HCT116 (cell line): ENCODE data around the gene CCND1. TPM values are rescaled to one million over a fixed set of nuclear protein-coding genes. Genes with fewer than 3 reads are reported as not detected.

Experiments used
- ATAC-seq: fragments of 200-7000 bp; cut with Tn5 transposase; 2 replicates; pipeline ENCODE4 v1.9.1; 2020; ENCODE audit warnings: mild to moderate bottlenecking, moderate library complexity
- BruUV-seq: library from RNA; stranded (reverse); fragments of 400-500 nt; replicated peaks from 2 replicates; lab custom pipeline; 2021; lab: Mats Ljungman, UMichigan
- CTCF ChIA-PET: fragments of 300-600 bp; sonication (Branson Sonifier 250); formaldehyde crosslinking; loops from one replicate; lab custom pipeline; 2021; ENCODE audit warnings: antibody characterized with exemption; lab: Charles Lee
- POLR2A ChIA-PET: fragments of 300-600, 350-600 bp; sonication (Branson Sonifier 250); formaldehyde crosslinking; loops from one replicate; lab custom pipeline; 2021; ENCODE audit warnings: antibody characterized with exemption; lab: Charles Lee
- RAD21 ChIA-PET, 2 experiments: fragments of 300-600 bp; sonication (Branson Sonifier 250); formaldehyde crosslinking; loops; one replicate each; lab custom pipeline; 2023; ENCODE audit warnings: low total read pairs in 2 of 2; ENCODE audit not compliant: uncharacterized antibody in 2 of 2, unreplicated experiment in 2 of 2, low non-redundant PET in 1 of 2; lab: Charles Lee
- DNase-seq: peaks from one replicate; pipeline ENCODE4 v3.0.0-alpha.2; 2010; ENCODE audit warnings: low read depth, low spot score
- H2AFZ ChIP-seq: fragments of 200-600 bp; shearing (Covaris generic), sonication (generic); 2 replicates; pipeline ENCODE4 v1.6.1; 2017; ENCODE audit warnings: low read depth, mixed run types, mixed read lengths, antibody characterized with exemption, low read length; ENCODE audit not compliant: poor library complexity, severe bottlenecking
- H3K27ac ChIP-seq: 2 replicates; pipeline ENCODE4 v1.5.1; 2012; ENCODE audit warnings: low read depth, low read length
- H3K27me3 ChIP-seq: fragments of 200-600 bp; sonication (generic); 2 replicates; pipeline ENCODE4 v1.6.1; 2016; ENCODE audit warnings: mixed run types, low read length, mixed read lengths; ENCODE audit not compliant: insufficient read depth
- H3K36me3 ChIP-seq, 2 experiments: fragments of 200-500 bp in 1 of 2; fragments of 200-600 bp in 1 of 2; sonication (Bioruptor generic) in 1 of 2; sonication (generic) in 1 of 2; 2 replicates each; pipeline versions ENCODE4 v1.5.1 to v1.6.1; 2014 to 2016; ENCODE audit warnings: low read length in 2 of 2, inconsistent platforms in 1 of 2, mixed read lengths in 1 of 2, mixed run types in 1 of 2; ENCODE audit not compliant: insufficient read depth in 2 of 2, control insufficient read depth in 1 of 2
- H3K4me1 ChIP-seq, 2 experiments: fragments of 200-600 bp in 1 of 2; sonication (generic) in 1 of 2; 2 replicates each; pipeline versions ENCODE4 v1.5.1 to v1.6.1; 2012 to 2017; ENCODE audit warnings: low read length in 2 of 2, inconsistent platforms in 1 of 2, mild to moderate bottlenecking in 1 of 2, mixed read lengths in 1 of 2, mixed run types in 1 of 2, moderate library complexity in 1 of 2; ENCODE audit not compliant: insufficient read depth in 2 of 2, control insufficient read depth in 1 of 2
- H3K4me2 ChIP-seq: fragments of 200-600 bp; sonication (generic); 2 replicates; pipeline ENCODE4 v1.6.1; 2017; ENCODE audit warnings: mixed run types, low read length, mixed read lengths
- H3K4me3 ChIP-seq, 2 experiments: fragments of 200-600 bp in 1 of 2; sonication (generic) in 1 of 2; replicated peaks in 1 of 2; 2 replicates each; pipeline ENCODE4 v1.5.1; 2011 to 2016; ENCODE audit warnings: low read length in 2 of 2, control low read depth in 1 of 2, low read depth in 1 of 2, mild to moderate bottlenecking in 1 of 2, mixed read lengths in 1 of 2, mixed run types in 1 of 2
- H3K79me2 ChIP-seq: fragments of 200-600 bp; sonication (generic); 2 replicates; pipeline ENCODE4 v1.6.1; 2017; ENCODE audit warnings: mild to moderate bottlenecking, mixed run types, low read length, moderate library complexity, mixed read lengths; ENCODE audit not compliant: insufficient read depth
- H3K9ac ChIP-seq: fragments of 200-600 bp; sonication (generic); 2 replicates; pipeline ENCODE4 v1.6.1; 2016; ENCODE audit warnings: low read length, mixed read lengths
- H3K9me2 ChIP-seq: fragments of 200-600 bp; sonication (generic), shearing (Covaris generic); 2 replicates; pipeline ENCODE4 v1.6.1; 2017; ENCODE audit warnings: mixed run types, mild to moderate bottlenecking, moderate library complexity; ENCODE audit not compliant: insufficient read depth
- H3K9me3 ChIP-seq, 2 experiments: fragments of 200-500 bp in 1 of 2; fragments of 200-600 bp in 1 of 2; sonication (Bioruptor generic) in 1 of 2; sonication (generic) in 1 of 2; 2 replicates each; pipeline ENCODE4 v1.6.1; 2014 to 2017; ENCODE audit warnings: low read length in 2 of 2, mixed read lengths in 2 of 2, inconsistent platforms in 1 of 2, low read depth in 1 of 2, mild to moderate bottlenecking in 1 of 2, mixed run types in 1 of 2, moderate library complexity in 1 of 2; ENCODE audit not compliant: control insufficient read depth in 1 of 2, insufficient read depth in 1 of 2
- H4K20me1 ChIP-seq: fragments of 200-600 bp; sonication (generic), shearing (Covaris generic); 2 replicates; pipeline ENCODE4 v1.6.1; 2017; ENCODE audit warnings: mixed run types, mild to moderate bottlenecking, moderate library complexity; ENCODE audit not compliant: insufficient read depth
- ATF3 ChIP-seq: IDR thresholded peaks from 2 replicates; pipeline ENCODE4 v1.6.1; 2012
- CBX3 ChIP-seq: IDR thresholded peaks from 2 replicates; pipeline ENCODE4 v1.6.1; 2012; ENCODE audit warnings: low read depth
- CEBPB ChIP-seq: IDR thresholded peaks from 2 replicates; pipeline ENCODE4 v1.6.1; 2012; ENCODE audit warnings: low read depth
- EZH2 ChIP-seq: fragments of 200-600 bp; sonication (generic); IDR thresholded peaks from 2 replicates; pipeline ENCODE4 v1.6.1; 2017; ENCODE audit warnings: antibody characterized with exemption, mixed run types
- FOSL1 ChIP-seq: IDR thresholded peaks from 2 replicates; pipeline ENCODE4 v1.6.1; 2012; ENCODE audit warnings: low read depth
- MAX ChIP-seq: IDR thresholded peaks from 2 replicates; pipeline ENCODE4 v1.6.1; 2012
- POLR2A ChIP-seq: IDR thresholded peaks from 2 replicates; pipeline ENCODE4 v1.7.0; 2011; ENCODE audit warnings: borderline replicate concordance; ENCODE audit not compliant: insufficient read depth, insufficient read length; ENCODE audit errors: extremely low read depth
- SIN3A ChIP-seq: IDR thresholded peaks from 2 replicates; pipeline ENCODE4 v1.6.1; 2012; ENCODE audit warnings: low read depth
- SRF ChIP-seq: IDR thresholded peaks from 2 replicates; pipeline ENCODE4 v1.6.1; 2012; ENCODE audit warnings: low read depth
- YY1 ChIP-seq: IDR thresholded peaks from 2 replicates; pipeline ENCODE4 v1.6.1; 2011; ENCODE audit warnings: low read length, low read depth, moderate library complexity, mild to moderate bottlenecking; ENCODE audit not compliant: insufficient replicate concordance; ENCODE audit errors: extremely low read depth
- ZFX ChIP-seq: fragments of 450-650 bp; IDR thresholded peaks from 2 replicates; pipeline ENCODE4 v1.6.1; 2017
- ZNF274 ChIP-seq: fragments of 200-500 bp; sonication (Bioruptor generic); IDR thresholded peaks from 2 replicates; pipeline ENCODE4 v1.6.1; 2014; ENCODE audit warnings: mild to moderate bottlenecking, low read depth, low read length, inconsistent platforms
- intact Hi-C: fragments of 100-400 bp; cut with micrococcal nuclease; formaldehyde crosslinking; loops from 2 replicates; pipeline ENCODE4 v1.10.0; 2022
- total RNA-seq: library from RNA; stranded (reverse); gene quantifications from one replicate; pipeline ENCODE4 v1.2.1, GENCODE V29; 2021; ENCODE audit not compliant: unreplicated experiment
- TF ChIP-seq, protein P1 (sequence below): IDR thresholded peaks from 2 replicates; pipeline ENCODE4 v1.6.1; 2012; ENCODE audit warnings: low read depth

The CCND1 gene
- total RNA-seq, 1 experiment from 2014 or later, result 601 TPM

DNA sequence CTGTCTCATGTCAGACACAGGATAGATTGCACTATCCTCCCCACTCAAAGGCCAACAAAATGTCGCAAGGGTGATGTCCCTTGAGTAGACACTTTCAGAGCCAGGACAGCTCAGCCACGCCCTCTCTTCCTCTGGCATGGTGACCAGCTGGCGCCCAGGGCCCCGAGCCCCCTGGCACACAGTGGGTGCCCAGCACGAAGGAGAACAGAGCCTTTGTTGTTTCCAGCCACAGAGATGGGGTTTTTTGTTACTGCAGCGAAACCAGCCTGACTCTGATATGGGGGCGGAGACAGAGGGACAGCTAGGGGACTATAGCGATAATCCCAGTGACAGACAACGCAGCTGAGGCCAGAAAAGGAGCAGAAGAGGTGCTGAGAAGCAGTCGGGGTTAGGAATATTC is 23.3 kb upstream of the CCND1 start (continued):
- TF ChIP-seq YY1, result no peak

- no peak overlapping the region for H3K27ac ChIP-seq
- H2AFZ ChIP-seq, result no peak overlapping the region
- no peak overlapping the region for H3K4me3 ChIP-seq
- TF ChIP-seq YY1 (no peak), ZFX (no peak)
- DNase-seq, result no peak
- no peaks in the 10 kb centered on the region for H3K79me2 ChIP-seq
- CTCF ChIA-PET, result no interaction called here
- H3K4me1 ChIP-seq, result no peaks in the 10 kb centered on the region
- H3K9me3 ChIP-seq, result no peaks in the 10 kb centered on the region
- H4K20me1 ChIP-seq, result no peaks in the 10 kb centered on the region
- RAD21 ChIA-PET, result no interaction called here
- H3K4me2 ChIP-seq, result no peak overlapping the region
- no peaks in the 10 kb centered on the region for H3K27me3 ChIP-seq
- ATAC-seq, result no peak
- no peaks in the 10 kb centered on the region for H3K36me3 ChIP-seq
- intact Hi-C loops, result no loop called here
- POLR2A ChIA-PET, result no interaction called here
- H3K9me2 ChIP-seq, result no peaks in the 10 kb centered on the region
- BruUV-seq, result no TSS peak
- H3K9ac ChIP-seq, result no peak overlapping the region
Measured at GRCh38 chr11:69618237-69618636, 22.7 kb upstream of the CCND1 start.

- H3K27me3 ChIP-seq, result no peaks in the 10 kb centered on the region
- DNase-seq (no peak), ATAC-seq (no peak)
- no peak overlapping the region for H3K27ac ChIP-seq
- no peak overlapping the region for H3K4me2 ChIP-seq
- H2AFZ ChIP-seq, result no peak overlapping the region
- intact Hi-C loops, result no loop called here
- H3K36me3 ChIP-seq, result no peaks in the 10 kb centered on the region
- no peaks in the 10 kb centered on the region for H3K9me3 ChIP-seq
- H3K4me3 ChIP-seq, result no peak overlapping the region
- no peaks in the 10 kb centered on the region for H3K4me1 ChIP-seq
- H3K79me2 ChIP-seq, result no peaks in the 10 kb centered on the region
- no peaks in the 10 kb centered on the region for H4K20me1 ChIP-seq
- RAD21 ChIA-PET, result no interaction called here
- CTCF ChIA-PET, result no interaction called here
- BruUV-seq, result no TSS peak
- no peak overlapping the region for H3K9ac ChIP-seq
- POLR2A ChIA-PET, result no interaction called here
- no peaks in the 10 kb centered on the region for H3K9me2 ChIP-seq
- no peak for TF ChIP-seq SIN3A
- no peak for TF ChIP-seq EZH2
- no peak for TF ChIP-seq MAX
- no peak for TF ChIP-seq CEBPB
- TF ChIP-seq CBX3, result no peak
- no peak for TF ChIP-seq POLR2A
- no peak for TF ChIP-seq ZNF274
- TF ChIP-seq, protein P1, sequence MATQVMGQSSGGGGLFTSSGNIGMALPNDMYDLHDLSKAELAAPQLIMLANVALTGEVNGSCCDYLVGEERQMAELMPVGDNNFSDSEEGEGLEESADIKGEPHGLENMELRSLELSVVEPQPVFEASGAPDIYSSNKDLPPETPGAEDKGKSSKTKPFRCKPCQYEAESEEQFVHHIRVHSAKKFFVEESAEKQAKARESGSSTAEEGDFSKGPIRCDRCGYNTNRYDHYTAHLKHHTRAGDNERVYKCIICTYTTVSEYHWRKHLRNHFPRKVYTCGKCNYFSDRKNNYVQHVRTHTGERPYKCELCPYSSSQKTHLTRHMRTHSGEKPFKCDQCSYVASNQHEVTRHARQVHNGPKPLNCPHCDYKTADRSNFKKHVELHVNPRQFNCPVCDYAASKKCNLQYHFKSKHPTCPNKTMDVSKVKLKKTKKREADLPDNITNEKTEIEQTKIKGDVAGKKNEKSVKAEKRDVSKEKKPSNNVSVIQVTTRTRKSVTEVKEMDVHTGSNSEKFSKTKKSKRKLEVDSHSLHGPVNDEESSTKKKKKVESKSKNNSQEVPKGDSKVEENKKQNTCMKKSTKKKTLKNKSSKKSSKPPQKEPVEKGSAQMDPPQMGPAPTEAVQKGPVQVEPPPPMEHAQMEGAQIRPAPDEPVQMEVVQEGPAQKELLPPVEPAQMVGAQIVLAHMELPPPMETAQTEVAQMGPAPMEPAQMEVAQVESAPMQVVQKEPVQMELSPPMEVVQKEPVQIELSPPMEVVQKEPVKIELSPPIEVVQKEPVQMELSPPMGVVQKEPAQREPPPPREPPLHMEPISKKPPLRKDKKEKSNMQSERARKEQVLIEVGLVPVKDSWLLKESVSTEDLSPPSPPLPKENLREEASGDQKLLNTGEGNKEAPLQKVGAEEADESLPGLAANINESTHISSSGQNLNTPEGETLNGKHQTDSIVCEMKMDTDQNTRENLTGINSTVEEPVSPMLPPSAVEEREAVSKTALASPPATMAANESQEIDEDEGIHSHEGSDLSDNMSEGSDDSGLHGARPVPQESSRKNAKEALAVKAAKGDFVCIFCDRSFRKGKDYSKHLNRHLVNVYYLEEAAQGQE, result no peak
- TF ChIP-seq FOSL1, result no peak
- TF ChIP-seq SRF, result no peak
- no peak for TF ChIP-seq ATF3
Measured at GRCh38 chr11:69620683-69621290, 20.2 kb upstream of the CCND1 start.
